HG03108 (cell line): Measurements from ENCODE around the gene NUDT8.
"Not testable (repeated sequence)": the region's sequence is repeated elsewhere in the genome, so short reads cannot be mapped to it uniquely, and the experiment has no call there.

Experiments
- ATAC-seq: cut with Tn5 transposase; IDR thresholded peaks from one replicate; pipeline ENCODE4 v1.9.1; 2021; ENCODE audit warnings: moderate library complexity; ENCODE audit not compliant: unreplicated experiment

NUDT8 gene

GRCh38 chr11:67613960-67614715 is 15.6 kb downstream of the NUDT8 start:
- ATAC-seq = peak; percentile 81

- ATAC-seq = no peak
These were observed 16.3 kb downstream of the NUDT8 start for GRCh38 chr11:67613313-67613959.

- ATAC-seq = no peak
These were observed 17.0 kb downstream of the NUDT8 start for GRCh38 chr11:67612751-67613150.

GRCh38 chr11:67611704-67612587 is 17.8 kb downstream of the NUDT8 start:
- ATAC-seq = no peak

GRCh38 chr11:67611165-67611564 is 18.6 kb downstream of the NUDT8 start:
- ATAC-seq = no peak

GRCh38 chr11:67610302-67610868 is 19.4 kb downstream of the NUDT8 start:
- no peak for ATAC-seq

- no peak for ATAC-seq
These were observed 20.4 kb downstream of the NUDT8 start for GRCh38 chr11:67609316-67609715.

GRCh38 chr11:67608486-67608885 is 21.3 kb downstream of the NUDT8 start:
- ATAC-seq = no peak

GRCh38 chr11:67607507-67607906 is 22.2 kb downstream of the NUDT8 start:
- no peak for ATAC-seq

GRCh38 chr11:67606492-67607295 is 23.0 kb downstream of the NUDT8 start, which contains the start of gene NDUFV1:
Gene NDUFV1, plus strand, starts transcription at chr11:67606936. Its CDS starts 69 bp downstream, at chr11:67607005.
- peak; percentile 97 for ATAC-seq

- ATAC-seq = no peak
These were observed 23.6 kb downstream of the NUDT8 start for GRCh38 chr11:67606093-67606491.

GRCh38 chr11:67605231-67606011 is 24.3 kb downstream of the NUDT8 start:
- no peak for ATAC-seq

- ATAC-seq = no peak
These were observed 24.9 kb downstream of the NUDT8 start for GRCh38 chr11:67604815-67605214.

- ATAC-seq = not testable (repeated sequence)
These were observed 25.6 kb downstream of the NUDT8 start for GRCh38 chr11:67604119-67604518.

- ATAC-seq = no peak
These were observed 28.6 kb downstream of the NUDT8 start for GRCh38 chr11:67601098-67601497.

- no peak for ATAC-seq
These were observed 29.3 kb downstream of the NUDT8 start for GRCh38 chr11:67600324-67601029.

- no peak for ATAC-seq
These were observed 30.6 kb downstream of the NUDT8 start for GRCh38 chr11:67599149-67599548.

- ATAC-seq = not testable (repeated sequence)
These were observed 31.8 kb downstream of the NUDT8 start for GRCh38 chr11:67597963-67598362.

- not testable (repeated sequence) for ATAC-seq
These were observed 32.3 kb downstream of the NUDT8 start for GRCh38 chr11:67597458-67597857.
